GM19025 (cell line): ENCODE results near the gene VAV2.

Source experiments
- ATAC-seq: cut with Tn5 transposase; IDR thresholded peaks from one replicate; pipeline ENCODE4 v1.9.1; 2021; ENCODE audit warnings: mild to moderate bottlenecking, low read depth, moderate library complexity; ENCODE audit not compliant: unreplicated experiment

The VAV2 gene

DNA sequence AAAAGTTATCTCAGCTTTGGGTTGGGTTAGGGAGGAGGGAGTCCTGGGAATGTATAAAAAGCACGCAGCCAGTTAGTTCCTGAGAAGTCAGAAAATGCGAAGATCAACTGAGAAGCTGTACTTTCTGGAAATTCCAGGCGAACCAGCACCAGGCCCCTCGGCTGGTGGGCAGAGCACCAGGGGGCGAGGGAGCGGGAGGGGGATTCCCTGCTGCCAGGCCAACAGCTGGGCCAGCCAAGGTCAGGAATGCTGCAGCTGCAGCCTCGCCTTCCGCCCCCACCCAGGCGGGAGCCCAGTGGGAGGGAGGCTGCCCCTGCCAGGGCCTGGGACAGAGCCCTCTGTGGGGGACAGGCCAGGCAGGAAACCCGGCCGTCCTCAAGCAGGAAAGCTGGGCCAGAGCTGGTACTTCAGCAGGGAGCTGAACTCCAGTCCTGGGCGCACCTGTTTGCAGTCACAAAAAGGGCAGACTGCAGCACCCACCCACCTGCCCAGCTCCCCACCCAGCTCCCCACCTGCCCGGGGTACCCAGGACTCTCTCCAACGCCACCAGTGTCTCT lies 35.5 kb downstream of the VAV2 start:
- no peak for ATAC-seq

DNA sequence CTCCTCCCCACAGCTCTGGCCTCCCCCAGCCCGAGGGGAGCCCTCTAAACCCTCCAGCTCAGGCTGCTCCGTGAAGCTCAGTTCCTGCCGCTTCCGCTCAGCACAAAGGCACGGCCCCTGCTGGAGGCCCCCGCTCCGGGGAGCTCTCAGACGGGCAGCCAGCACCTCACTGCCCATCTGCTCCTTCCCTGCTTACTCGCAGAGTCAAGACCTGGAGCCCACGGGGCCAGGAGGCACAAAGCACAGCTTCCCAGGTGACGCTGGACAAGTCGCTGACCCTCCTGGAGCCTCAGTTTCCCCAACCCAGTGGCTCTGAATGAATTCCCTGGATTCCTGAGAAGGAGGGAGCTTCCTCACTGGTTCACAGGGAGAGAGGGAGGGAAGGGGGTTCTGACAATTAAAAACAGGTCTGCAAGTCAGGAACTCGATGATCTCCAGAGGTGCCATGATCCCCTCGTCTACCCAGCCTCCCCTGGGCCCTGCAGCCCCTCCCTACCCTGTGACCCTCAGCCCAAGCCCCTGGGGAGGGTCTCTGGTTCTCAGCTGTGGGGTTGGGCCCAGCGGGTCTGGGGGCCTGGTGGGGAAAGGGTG lies 36.2 kb downstream of the VAV2 start:
- no peak for ATAC-seq

DNA sequence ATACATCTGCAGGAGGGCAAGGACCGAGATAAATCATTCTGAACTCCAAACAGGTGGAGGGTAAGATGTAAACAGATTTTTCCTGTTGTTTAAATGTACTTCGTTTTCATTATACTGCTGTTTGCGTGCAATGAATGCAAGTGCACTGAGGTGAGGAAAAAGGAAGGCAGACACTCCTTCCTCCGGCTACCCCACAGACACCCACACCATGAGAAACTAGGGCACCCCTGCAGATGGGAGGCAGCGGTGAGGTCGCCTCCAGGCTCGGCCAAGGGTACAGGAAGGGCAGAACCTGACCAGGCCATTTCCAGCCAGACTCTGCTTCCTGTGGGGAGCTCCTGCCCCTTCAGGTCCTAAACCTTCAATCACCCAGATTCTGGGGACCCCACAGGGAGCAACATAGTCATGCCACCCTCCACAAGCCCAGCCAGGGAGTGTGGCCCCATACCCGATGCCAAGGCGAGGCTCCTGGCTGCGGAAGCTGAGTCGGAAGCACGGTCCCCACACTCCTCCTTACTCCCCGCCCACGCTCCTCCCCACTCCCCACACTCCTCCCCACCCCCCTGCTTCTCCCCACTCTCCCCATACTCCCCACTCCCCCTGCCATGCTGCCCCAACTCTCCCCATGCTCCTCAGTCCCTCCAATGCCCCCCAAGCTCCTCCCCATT lies 37.1 kb downstream of the VAV2 start:
- ATAC-seq: no peak

DNA sequence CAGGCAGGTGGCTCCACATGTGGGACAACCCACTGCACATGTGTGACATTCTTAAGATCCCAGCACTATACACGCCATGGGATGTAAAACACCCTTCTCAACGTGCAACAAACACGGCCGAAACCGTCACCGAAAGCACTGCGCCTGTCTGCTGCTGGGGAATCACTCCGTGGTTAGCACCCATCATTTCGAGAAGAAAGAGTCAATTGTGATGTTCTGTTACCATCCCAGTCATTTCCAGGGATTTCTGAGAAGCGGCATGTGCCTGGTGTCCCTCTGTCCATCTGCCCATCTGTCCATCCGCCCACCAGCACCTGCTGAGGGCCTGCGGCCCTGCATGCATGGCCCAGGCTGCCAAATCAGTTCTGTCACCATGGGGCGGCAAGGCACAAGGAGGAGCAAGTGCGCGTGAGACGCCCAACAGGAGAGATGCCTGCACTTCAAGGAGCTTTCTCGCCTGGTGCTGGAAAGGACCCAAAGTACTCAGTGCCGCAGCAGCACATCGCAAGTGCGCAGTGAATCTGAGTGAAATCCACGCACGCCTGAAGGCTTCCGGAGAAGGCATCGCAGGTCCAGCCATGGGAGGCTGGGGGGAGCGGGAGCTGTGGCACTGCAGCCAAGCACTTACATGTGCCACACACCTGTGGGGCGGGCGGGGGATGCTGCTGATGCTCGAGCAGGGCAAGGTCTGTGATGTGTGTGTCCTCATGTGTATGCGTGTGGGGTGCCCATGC lies 38.0 kb downstream of the VAV2 start:
- ATAC-seq: peak; percentile 33

DNA sequence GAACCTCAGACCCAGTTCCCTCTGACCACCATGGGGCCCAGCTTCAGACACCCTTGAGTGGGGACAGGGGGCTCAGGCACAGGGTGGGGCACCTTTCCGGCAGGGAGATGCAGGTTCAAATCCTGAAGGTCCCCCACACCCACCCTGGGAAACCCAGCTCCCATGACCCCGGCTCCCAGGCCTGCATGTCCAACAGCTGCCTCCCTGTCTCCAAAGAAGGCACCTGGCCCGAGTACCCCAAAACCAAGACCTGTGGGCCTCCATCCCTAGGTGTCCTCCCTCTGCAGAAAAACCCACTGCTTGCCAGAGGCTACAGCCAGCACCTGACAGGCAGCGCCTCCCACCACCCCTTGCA lies 38.5 kb downstream of the VAV2 start:
- ATAC-seq: no peak

DNA sequence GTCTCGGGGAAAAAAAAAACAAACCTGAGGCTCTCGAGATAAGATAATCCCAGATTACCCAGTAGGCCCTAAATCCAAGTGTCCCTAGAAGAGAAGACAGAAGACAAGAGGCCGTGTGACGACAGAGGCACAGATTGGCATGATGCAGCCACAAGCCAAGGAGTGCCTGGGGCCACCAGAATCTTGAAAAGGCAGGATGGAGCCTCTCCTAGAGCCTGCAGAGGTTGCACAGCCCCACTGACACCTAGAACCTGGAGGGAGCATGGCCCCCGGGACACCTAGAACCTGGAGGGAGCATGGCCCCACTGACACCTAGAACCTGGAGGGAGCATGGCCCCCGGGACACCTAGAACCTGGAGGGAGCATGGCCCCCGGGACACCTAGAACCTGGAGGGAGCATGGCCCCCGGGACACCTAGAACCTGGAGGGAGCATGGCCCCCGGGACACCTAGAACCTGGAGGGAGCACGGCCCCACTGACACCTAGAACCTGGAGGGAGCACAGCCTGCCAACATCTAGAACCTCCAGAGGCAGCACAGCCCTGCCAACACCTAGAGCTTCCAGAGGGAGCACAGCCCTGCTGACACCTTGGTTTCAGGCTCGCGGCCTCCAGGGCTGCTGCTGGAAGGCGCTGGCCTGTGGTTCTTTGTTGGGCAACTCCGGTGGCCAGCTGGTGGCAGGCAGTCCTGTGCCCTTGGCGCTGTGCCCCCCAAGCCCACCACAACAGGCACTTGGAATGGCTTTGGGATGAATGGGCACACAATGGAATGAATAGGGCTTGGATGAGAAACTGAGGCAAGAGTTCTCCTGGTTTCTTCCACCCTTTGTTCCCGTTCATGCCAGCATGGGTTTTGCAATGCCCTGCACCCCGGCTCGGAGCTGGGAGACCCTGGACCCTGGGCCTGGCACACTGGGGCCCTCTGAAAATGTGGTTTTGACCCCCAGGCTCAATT lies 39.2 kb downstream of the VAV2 start:
- ATAC-seq: no peak

DNA sequence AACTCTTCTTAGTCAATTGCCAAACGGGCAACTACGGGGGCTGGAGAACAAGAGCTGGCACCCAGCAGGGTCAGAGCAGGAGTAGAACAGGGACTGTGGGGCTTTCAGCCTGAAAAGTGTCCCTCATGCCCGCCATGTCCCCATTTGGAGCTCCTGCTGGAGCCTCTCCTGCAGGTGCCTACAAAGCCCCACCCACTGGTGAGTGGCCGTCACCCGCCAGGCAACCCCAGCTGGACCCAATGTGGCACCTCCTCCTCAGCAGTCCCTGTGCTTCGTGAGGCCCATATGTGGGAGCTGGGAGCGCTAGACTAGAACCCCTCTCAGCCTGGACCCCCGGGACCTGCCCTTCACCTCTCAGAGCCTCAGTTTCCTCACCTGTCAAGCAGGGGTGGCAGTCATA lies 40.9 kb downstream of the VAV2 start:
- no peak for ATAC-seq

DNA sequence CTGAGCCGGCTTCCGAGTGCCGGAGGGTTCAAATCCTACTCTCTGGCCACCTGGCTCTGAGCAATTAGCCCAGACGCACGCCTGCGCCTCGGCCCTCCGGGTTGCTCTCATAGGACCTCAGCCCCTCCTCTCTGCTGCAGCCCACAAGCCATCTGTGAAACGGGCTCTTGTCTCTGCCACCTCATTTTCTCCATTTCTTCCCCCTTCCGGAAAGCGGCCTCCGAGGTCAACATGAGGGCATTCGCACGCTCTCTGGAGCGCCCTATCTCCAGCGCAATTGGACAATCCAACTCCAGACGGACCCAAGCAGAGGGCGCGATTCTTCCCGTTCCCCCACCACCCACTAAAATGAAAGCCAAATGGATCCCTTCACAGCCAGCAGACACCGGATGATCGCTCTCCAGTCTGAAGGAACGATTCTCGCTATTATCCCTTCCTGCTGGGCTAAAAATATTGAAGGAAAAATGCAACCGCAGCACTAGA lies 41.5 kb downstream of the VAV2 start:
- no peak for ATAC-seq

DNA sequence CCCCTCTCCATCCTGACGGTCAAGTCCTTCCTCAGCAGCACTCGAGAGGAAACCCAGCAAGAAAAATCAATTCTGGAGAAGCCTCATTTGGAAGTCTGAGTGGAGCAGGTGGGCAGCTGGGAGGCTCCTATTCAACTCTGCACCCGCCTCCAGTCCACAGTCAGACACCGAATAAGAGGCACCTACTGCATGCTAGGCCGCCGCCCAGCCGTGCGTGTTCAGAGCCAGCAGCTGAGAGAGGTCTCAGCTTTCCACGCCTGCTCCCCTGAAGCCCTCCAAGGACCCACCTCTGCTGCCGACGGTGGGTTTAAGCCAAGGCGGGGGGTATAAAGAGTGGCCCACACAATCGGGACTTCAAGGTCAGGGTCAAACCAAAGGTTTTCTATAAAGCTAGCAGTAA lies 41.9 kb downstream of the VAV2 start:
- ATAC-seq: no peak

DNA sequence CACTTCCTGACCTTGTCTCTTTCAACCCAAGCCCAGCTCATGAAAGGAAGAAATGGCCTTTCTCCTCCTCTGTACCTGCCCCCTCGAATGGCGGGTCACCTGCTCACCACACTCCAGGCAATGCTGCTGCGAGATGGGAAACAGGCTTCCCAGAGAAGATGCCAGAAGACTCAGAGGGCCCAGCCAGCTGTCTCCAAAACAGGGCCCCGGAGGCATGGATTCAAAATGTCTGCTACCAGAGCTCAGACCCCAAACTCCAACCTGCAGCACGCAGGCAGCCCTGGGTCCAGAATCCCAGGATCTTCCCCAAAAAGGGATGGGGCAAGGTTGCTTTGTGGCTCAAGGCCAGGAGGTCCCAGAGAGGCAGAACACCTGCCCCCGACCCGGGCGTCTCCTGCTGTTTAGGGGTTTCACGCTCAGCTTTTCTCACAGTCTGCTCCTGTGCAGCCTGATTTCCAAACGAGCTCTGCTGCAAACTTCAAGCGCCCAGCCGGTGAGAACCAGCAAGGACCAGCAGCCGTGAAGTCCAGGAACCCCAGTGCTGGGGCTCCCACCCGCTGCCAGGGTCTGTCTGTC lies 42.5 kb downstream of the VAV2 start:
- no peak for ATAC-seq

DNA sequence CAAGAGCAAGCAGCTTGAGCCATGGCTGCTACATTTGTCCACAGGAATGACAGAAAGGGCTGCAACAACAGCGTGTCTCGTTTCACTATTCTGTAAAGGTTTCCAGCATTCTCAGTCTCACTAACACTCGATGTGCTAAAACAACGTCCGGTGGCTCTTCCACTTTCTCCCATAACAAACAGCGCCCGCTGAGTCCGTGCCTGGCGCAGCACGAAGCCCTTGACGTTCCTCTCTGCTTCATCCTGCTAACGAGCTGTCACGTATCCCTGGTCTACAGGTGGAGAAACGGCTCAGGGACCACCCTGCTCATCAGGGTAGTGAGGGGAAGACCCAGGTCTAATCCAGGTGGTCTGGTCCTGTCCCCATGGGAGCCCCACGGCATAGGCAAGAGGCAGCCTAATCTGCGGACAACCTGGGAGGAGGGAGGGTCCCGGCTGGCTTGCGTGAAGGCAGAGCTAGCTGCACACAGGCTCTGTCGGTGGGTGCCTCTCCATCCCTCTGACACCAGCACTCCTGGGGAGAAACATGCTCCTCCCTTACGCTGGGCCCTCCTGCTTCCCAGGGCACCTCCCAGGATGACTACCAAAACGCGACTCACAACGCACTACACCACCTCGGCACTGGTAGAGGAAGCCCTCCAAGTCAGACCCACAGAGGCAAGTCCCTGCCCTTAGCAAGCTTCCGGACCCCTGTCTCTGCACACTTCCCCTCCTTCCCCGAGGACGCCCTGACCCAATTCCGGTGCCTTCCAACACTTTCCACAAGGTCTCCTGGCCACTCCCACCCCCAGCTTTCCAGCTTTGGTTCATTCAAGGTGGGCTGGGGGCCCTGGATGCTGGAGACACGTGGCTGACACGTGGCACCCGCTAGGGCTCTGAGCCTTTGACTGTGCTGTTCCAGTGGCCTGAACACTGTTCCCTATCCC lies 43.3 kb downstream of the VAV2 start:
- no peak for ATAC-seq

DNA sequence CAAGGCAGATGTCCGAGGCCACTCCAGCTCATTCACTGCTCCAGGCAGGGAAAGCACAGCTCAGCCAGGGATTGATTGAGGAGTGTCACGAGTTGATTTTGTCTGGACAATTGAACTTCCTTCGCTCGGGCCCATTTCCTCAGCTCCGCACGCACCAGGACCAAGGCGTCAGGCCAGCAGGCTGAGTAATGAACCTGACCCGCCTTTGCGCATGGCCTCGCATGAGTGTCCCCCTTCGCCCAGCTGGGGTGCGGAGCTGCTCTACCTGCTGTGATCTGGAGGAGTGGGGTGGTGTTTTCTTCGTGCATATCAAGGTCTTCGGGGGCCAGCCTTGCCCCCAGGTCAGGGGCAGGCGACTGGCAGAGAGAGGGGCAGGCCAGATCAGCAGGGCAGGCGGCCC lies 44.0 kb downstream of the VAV2 start:
- no peak for ATAC-seq

DNA sequence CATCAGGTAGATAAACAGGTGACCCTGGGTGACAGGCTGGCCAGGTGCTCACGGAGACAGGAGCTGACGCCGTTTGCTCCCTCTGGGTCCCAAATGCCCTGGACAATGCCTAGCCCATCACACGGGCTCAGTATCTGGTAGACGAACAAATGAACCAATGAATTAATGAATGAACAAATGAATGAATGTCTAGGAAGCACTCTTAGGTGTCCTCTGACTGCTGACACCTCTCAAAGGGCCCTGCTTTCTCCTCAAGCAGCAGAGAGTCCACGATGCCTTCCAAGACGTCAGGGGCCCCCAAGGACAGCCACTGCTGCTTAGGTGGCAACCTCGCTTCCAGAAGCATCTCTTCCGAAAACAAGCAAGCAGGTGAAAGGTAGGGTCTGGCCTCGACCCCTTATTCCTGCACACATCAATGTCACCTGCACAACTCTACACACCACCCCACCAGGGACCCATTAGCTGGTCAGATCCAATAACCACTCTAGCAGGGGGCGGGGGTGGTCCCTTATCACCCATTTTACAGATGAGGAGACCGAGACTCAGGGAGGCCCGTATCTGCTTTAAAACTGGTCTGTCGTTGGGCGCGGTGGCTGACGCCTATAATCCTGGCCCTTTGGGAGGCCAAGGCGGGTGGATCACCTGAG lies 45.2 kb downstream of the VAV2 start:
- no peak for ATAC-seq

DNA sequence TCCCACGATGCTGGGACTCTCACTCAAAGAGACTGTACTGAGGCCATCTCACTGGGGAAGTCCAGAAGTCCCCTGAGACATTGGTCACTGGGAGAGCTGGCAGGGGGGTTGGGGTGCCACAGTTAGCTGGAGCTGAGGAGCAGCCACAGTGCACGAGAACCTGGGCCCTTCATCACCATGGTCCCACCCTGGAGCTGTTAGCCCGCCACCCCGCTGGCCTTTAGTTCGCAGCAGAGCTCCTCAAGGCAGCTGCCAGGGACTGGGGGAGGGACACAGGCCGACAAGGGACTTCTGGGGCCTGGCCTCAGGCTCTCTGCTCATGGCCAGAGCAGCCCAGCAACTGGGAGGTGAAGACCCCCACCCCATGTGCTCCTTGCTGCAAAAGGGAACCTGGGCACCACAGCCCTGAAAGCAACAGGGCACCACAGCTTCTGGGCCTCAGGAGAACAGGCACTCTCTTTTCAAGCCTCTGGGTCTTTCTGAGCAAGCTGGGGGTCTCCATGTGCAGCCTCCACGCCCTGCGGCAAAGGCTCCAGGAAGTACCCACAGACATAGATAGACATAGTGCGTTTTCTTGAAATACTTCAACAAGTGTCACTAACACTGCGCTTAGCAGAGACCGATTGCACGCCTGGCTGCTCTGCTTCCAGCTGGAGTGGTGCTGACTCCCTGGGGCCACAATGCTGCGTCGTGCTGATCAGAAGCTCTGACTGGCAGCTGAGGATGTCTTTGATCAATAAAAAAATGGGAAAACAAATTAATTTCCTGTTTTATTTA lies 46.0 kb downstream of the VAV2 start:
- ATAC-seq: peak; percentile 42

DNA sequence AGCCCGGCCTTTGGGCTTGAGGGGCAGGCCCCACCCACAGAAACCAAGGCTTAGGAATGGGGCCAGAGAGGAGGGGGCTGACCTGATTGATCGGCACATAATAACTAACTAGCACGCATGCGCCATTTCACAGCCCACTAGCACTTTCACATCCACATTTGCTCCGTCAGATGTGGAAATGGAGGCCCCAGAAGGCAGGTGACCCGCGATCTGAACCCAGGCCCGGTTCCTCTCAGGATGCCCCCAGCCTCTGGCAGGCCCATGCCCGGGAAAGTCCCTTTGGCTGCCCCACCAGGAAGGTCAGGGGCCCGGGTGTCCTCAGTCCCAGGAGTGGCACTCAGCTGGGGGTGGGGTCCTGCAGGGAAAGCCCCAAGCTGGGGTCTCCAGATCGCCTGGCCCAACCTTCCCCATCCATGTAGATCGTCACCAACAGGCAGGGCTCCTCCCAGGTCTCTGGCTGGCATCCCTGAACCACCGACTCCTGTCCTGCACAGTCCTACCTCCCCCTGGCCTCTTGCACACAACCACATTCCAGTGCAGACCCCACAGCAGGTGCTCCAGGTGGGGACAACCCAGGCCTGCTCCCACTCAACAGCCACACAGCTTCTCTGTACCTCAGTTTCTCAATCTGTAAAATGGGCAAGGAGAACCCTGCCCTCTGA lies 46.7 kb downstream of the VAV2 start:
- ATAC-seq: no peak

DNA sequence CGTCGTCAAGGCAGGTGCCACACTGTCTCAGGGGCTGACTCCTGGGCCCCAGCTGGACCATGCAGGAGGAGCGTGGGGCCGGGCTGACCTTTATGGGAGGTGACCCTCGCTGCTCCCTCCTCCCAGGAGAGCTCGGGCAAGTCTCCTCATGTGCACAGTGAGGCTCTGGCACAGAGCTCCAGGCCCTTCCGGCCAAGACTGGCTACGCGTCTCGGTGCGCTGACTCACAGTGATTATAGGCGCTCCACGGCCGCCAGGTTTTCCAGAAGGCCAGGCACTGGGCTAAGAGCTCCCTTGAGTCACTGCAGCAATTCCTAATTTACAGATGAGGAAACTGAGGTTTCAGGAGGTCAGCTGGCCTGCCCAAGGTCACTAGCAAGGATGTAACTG lies 47.4 kb downstream of the VAV2 start:
- ATAC-seq: no peak
